HG03521 (cell line): ENCODE results near the gene CHST9.
A peak's percentile ranks its signal among the peaks of the same experiment; 100 is the strongest.

ENCODE experiments used
- ATAC-seq: cut with Tn5 transposase; IDR thresholded peaks from one replicate; pipeline ENCODE4 v1.9.1; 2021; ENCODE audit warnings: mild to moderate bottlenecking, moderate library complexity; ENCODE audit not compliant: unreplicated experiment

Gene CHST9

GRCh38 chr18:26875040-26875654, 310.0 kb downstream of the CHST9 start:
- ATAC-seq = no peak

DNA sequence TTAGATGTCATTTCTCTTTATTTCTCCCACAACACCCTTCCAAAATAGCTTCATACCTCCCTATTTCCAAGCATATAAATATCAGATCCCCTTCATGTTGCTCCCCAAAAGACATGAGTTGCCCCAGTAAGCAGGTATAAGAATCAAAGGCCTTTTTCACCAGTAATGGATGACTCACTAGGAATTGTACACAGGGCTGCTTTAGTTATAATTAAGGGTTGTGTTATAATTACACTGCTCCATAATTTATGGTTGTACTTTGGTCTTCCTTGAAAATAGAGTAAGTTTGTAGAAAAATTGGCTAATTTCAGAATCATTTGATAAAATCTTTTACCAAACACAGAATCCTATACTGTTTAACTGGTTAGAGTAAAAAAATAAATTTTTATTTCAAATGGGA, 310.8 kb downstream of the CHST9 start:
- ATAC-seq = no peak

DNA sequence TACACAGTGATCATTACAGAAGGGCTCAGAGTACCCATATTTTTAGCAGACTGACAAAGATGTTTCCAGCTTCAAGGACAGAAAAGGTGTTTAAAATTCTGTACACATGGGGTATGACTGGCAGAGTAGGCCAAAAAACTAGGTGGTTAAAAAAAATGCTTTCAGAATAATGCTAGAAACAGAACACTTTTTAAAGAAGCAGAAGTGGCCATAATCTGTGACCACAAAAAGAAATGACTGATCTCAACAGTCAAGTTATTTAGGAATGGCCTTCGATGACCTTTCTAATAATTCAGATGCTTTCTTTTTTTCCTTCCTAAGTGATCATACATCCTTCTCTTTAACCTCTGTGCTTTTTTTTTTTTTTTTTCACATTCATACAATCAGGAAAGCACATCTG, 315.5 kb downstream of the CHST9 start:
- ATAC-seq = peak; percentile 43

- ATAC-seq = no peak
These were observed 316.0 kb downstream of the CHST9 start for GRCh38 chr18:26868968-26869586.

GRCh38 chr18:26867471-26867870, 317.6 kb downstream of the CHST9 start:
- ATAC-seq = no peak

- no peak for ATAC-seq
These were observed 319.6 kb downstream of the CHST9 start, which contains the start of gene AQP4 for GRCh38 chr18:26865557-26865956. TSS of gene AQP4 (minus strand) at chr18:26865707. CDS start at chr18:26865689, 18 bp downstream.

DNA sequence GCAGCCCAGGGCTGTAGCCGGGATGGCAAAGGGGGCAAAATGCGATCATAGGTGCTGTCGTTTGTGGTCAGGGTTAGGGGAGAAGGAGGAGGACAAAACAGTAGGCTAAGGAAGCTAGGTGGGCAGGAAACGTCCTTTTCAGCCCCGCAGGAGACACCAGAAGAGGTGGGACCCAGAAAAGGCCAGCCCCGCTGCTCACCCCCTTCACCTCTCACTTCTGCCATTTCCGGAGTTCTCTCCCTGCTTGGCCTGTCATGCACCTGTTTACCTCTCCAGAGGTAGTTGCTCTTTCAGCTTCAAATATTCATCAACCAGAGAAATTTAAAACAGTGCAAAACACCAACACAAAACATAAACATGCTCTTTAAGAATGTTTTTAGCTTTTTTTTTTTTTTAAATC, 320.4 kb downstream of the CHST9 start:
- no peak for ATAC-seq

- no peak for ATAC-seq
These were observed 321.1 kb downstream of the CHST9 start for GRCh38 chr18:26863921-26864497.

- ATAC-seq = no peak
These were observed 321.8 kb downstream of the CHST9 start for GRCh38 chr18:26863122-26863879.

GRCh38 chr18:26862084-26862483, 323.0 kb downstream of the CHST9 start:
- ATAC-seq = no peak
